K562 (cell line): ENCODE measurements around the gene ABCC1. TPM values are rescaled to one million over a fixed set of nuclear protein-coding genes. Genes with fewer than 3 reads are reported as not detected.

ENCODE experiments used
- ATAC-seq: fragments of 200-7000 bp; cut with Tn5 transposase; 3 replicates; pipeline ENCODE4 v1.9.1; 2020; ENCODE audit warnings: moderate library complexity
- BruUV-seq: library from RNA; stranded (reverse); fragments of 400-500 nt; replicated peaks from 2 replicates; lab custom pipeline; 2021; lab: Mats Ljungman, UMichigan
- CTCF ChIA-PET: fragments of 300-600 bp; formaldehyde crosslinking; extraction: SDS; loops from one replicate; lab custom pipeline; 2021; ENCODE audit warnings: low intra/inter-chr PET ratio; lab: Yijun Ruan, JAX
- POLR2A ChIA-PET: fragments of 300-600, 350-650 bp; sonication (Branson Sonifier 250); formaldehyde crosslinking; extraction: SDS; loops from one replicate; lab custom pipeline; 2021; ENCODE audit warnings: antibody characterized with exemption, inconsistent platforms; lab: Yijun Ruan, JAX
- DNase-seq, 4 experiments: peaks; one replicate each; pipeline versions ENCODE4 v3.0.0 to v3.0.0-alpha.2; 2011 to 2018; ENCODE audit warnings: low spot score in 3 of 4, mixed read lengths in 3 of 4; ENCODE audit errors: extremely low read depth in 1 of 4
- FAIRE-seq: peaks from 2 replicates; lab custom pipeline; 2011; peaks lifted over from hg19 to GRCh38; lab: Jason Lieb, UNC
- H2AFZ ChIP-seq: 2 replicates; pipeline ENCODE4 v1.6.0; 2011; ENCODE audit warnings: low read depth, low read length, control low read depth, inconsistent platforms
- H3K27ac ChIP-seq: fragments of 200-600 bp; 3 replicates; pipeline ENCODE4 v1.8.0; 2011; ENCODE audit warnings: low read depth, mild to moderate bottlenecking, control low read depth, inconsistent platforms, low read length, moderate library complexity, mixed read lengths; ENCODE audit errors: extremely low read depth
- H3K27me3 ChIP-seq, 2 experiments: fragments of 300-600 bp in 1 of 2; 2 replicates in 1 of 2; 3 replicates in 1 of 2; pipeline versions ENCODE4 v1.6.0 to v1.8.0; 2011; ENCODE audit warnings: inconsistent platforms in 2 of 2, low read length in 2 of 2, mild to moderate bottlenecking in 1 of 2, mixed read lengths in 1 of 2, moderate library complexity in 1 of 2; ENCODE audit not compliant: control insufficient read depth in 2 of 2, insufficient read depth in 2 of 2
- H3K36me3 ChIP-seq: fragments of 300-600 bp; 3 replicates; pipeline ENCODE4 v1.8.0; 2011; ENCODE audit warnings: mild to moderate bottlenecking, low read length, inconsistent platforms; ENCODE audit not compliant: control insufficient read depth, insufficient read depth
- H3K4me1 ChIP-seq, 2 experiments: fragments of 200-600 bp in 1 of 2; replicated peaks in 1 of 2; 2 replicates in 1 of 2; 3 replicates in 1 of 2; pipeline versions ENCODE4 v1.5.1 to v1.8.0; 2011; ENCODE audit warnings: inconsistent platforms in 2 of 2, low read length in 2 of 2, mild to moderate bottlenecking in 1 of 2, mixed read lengths in 1 of 2, moderate library complexity in 1 of 2; ENCODE audit not compliant: control insufficient read depth in 2 of 2, insufficient read depth in 2 of 2
- H3K4me2 ChIP-seq: 2 replicates; pipeline ENCODE4 v1.6.1; 2011; ENCODE audit warnings: low read length, control low read depth, inconsistent platforms, mixed read lengths; ENCODE audit not compliant: insufficient read depth
- H3K4me3 ChIP-seq: fragments of 200-600 bp; sonication (generic), shearing (Covaris generic); 2 replicates; pipeline ENCODE4 v1.5.1; 2016; ENCODE audit warnings: control low read depth, inconsistent platforms
- H3K79me2 ChIP-seq: fragments of 200-600 bp; 3 replicates; pipeline ENCODE4 v1.8.0; 2011; ENCODE audit warnings: low read length, inconsistent platforms; ENCODE audit not compliant: control insufficient read depth, insufficient read depth
- H3K9ac ChIP-seq, 2 experiments: 2 replicates each; pipeline versions ENCODE4 v1.6.0 to v1.6.1; 2011; ENCODE audit warnings: low read depth in 2 of 2, low read length in 2 of 2, control low read depth in 1 of 2, inconsistent platforms in 1 of 2, mild to moderate bottlenecking in 1 of 2, mixed read lengths in 1 of 2; ENCODE audit not compliant: insufficient read depth in 1 of 2
- H3K9me1 ChIP-seq: one replicate; pipeline ENCODE4 v1.6.0; 2011; ENCODE audit warnings: inconsistent platforms, mild to moderate bottlenecking, low read length, moderate library complexity; ENCODE audit not compliant: control insufficient read depth, insufficient read depth
- H3K9me3 ChIP-seq: replicated peaks from 2 replicates; pipeline ENCODE4 v1.5.1; 2011; ENCODE audit warnings: low read depth, low read length, inconsistent platforms; ENCODE audit not compliant: control insufficient read depth, insufficient read depth
- H4K20me1 ChIP-seq: replicated peaks from 2 replicates; pipeline ENCODE4 v1.6.1; 2011; ENCODE audit warnings: low read length, inconsistent platforms, mixed read lengths; ENCODE audit not compliant: control insufficient read depth, insufficient read depth
- HMGN3 ChIP-seq: IDR thresholded peaks from 2 replicates; pipeline ENCODE4 v1.6.1; 2011; ENCODE audit warnings: borderline replicate concordance, low read depth, mild to moderate bottlenecking, mixed read lengths, low read length; ENCODE audit not compliant: insufficient read length; ENCODE audit errors: extremely low read depth
- RAD51 ChIP-seq: fragments of 450-650 bp; IDR thresholded peaks from 2 replicates; pipeline ENCODE4 v1.7.1; 2016; ENCODE audit warnings: low read depth, mild to moderate bottlenecking, borderline replicate concordance
- TAF7 ChIP-seq: fragments of 450-650 bp; IDR thresholded peaks from 2 replicates; pipeline ENCODE4 v1.6.1; 2016; ENCODE audit warnings: missing genetic modification characterization, missing compliant biosample characterization
- THRAP3 ChIP-seq: fragments of 450-650 bp; IDR thresholded peaks from 2 replicates; pipeline ENCODE4 v1.6.1; 2016; ENCODE audit warnings: mild to moderate bottlenecking, inconsistent platforms, borderline replicate concordance
- ZNF124 ChIP-seq: sonication (generic); formaldehyde crosslinking; IDR thresholded peaks from 2 replicates; pipeline ENCODE4 v1.8.1; 2022; ENCODE audit warnings: missing genetic modification reagents
- ZNF551 ChIP-seq: fragments of 250-450 bp; sonication (Bioruptor Pico); IDR thresholded peaks from 2 replicates; pipeline ENCODE4 v1.5.0; 2021; ENCODE audit warnings: mild to moderate bottlenecking, moderate library complexity
- WGBS: fragments of 100-300 bp; shearing (Covaris generic); methylation state at CpG from one replicate; pipeline ENCODE4 v1.1.6; 2016; ENCODE audit warnings: low coverage, mixed read lengths; ENCODE audit not compliant: insufficient coverage; ENCODE audit errors: missing lambda C conversion rate; 5-methylcytosine and 5-hydroxymethylcytosine counted together
- in situ Hi-C: fragments of 300-500 bp; cut with MboI; formaldehyde crosslinking; loops from 4 replicates; pipeline ENCODE4 v1.15.0; 2018; ENCODE audit warnings: inconsistent platforms, mixed read lengths
- intact Hi-C: fragments of 100-400 bp; cut with micrococcal nuclease; formaldehyde crosslinking; loops from 2 replicates; pipeline ENCODE4 v1.14.2; 2022
- polyA plus RNA-seq, 8 experiments: library from polyadenylated mRNA; depleted of rRNA in 4 of 8; stranded (reverse) in 5 of 8; unstranded in 3 of 8; fragments of >200 nt; fragmentation: Nextera tagmentation in 2 of 8; fragmentation: Illumina TruSeq in 1 of 8; extraction: Ambion mirVana in 2 of 8; extraction: Trizol in 1 of 8; gene quantifications; 2 replicates each; pipeline versions ENCODE4 v1.2.1 to v1.2.3, GENCODE V29; 2011 to 2014; ENCODE audit warnings: inconsistent platforms in 1 of 8, missing spikeins in 1 of 8
- total RNA-seq, 7 experiments: library from RNA; depleted of rRNA in 6 of 7; stranded (reverse); fragments of >200 nt in 6 of 7; fragmentation: Illumina TruSeq in 2 of 7; extraction: Trizol in 2 of 7; gene quantifications; 2 replicates each; pipeline versions ENCODE4 v1.2.1 to v1.2.3, GENCODE V29; 2011 to 2021; ENCODE audit warnings: low replicate concordance in 1 of 7
- TF ChIP-seq, protein P1 (sequence below): sonication (generic); formaldehyde crosslinking; IDR thresholded peaks from 2 replicates; pipeline ENCODE4 v1.8.1; 2023; ENCODE audit warnings: missing genetic modification reagents, mild to moderate bottlenecking, borderline replicate concordance
- TF ChIP-seq, protein P2 (sequence below): fragments of 450-650 bp; formaldehyde crosslinking; IDR thresholded peaks from 2 replicates; pipeline ENCODE4 v1.4.0; 2020; ENCODE audit warnings: mild to moderate bottlenecking, mixed read lengths

Gene ABCC1
- total and polyA plus RNA-seq, 9 of the 15 experiments (the other 6 are each of a cell fraction or from before 2014, with no cell fraction given): 3.9 to 41.6 (median 10.0) TPM

GRCh38 chr16:16037521-16037920, 88.1 kb downstream of the ABCC1 start (continued):
- TF ChIP-seq, protein P1, sequence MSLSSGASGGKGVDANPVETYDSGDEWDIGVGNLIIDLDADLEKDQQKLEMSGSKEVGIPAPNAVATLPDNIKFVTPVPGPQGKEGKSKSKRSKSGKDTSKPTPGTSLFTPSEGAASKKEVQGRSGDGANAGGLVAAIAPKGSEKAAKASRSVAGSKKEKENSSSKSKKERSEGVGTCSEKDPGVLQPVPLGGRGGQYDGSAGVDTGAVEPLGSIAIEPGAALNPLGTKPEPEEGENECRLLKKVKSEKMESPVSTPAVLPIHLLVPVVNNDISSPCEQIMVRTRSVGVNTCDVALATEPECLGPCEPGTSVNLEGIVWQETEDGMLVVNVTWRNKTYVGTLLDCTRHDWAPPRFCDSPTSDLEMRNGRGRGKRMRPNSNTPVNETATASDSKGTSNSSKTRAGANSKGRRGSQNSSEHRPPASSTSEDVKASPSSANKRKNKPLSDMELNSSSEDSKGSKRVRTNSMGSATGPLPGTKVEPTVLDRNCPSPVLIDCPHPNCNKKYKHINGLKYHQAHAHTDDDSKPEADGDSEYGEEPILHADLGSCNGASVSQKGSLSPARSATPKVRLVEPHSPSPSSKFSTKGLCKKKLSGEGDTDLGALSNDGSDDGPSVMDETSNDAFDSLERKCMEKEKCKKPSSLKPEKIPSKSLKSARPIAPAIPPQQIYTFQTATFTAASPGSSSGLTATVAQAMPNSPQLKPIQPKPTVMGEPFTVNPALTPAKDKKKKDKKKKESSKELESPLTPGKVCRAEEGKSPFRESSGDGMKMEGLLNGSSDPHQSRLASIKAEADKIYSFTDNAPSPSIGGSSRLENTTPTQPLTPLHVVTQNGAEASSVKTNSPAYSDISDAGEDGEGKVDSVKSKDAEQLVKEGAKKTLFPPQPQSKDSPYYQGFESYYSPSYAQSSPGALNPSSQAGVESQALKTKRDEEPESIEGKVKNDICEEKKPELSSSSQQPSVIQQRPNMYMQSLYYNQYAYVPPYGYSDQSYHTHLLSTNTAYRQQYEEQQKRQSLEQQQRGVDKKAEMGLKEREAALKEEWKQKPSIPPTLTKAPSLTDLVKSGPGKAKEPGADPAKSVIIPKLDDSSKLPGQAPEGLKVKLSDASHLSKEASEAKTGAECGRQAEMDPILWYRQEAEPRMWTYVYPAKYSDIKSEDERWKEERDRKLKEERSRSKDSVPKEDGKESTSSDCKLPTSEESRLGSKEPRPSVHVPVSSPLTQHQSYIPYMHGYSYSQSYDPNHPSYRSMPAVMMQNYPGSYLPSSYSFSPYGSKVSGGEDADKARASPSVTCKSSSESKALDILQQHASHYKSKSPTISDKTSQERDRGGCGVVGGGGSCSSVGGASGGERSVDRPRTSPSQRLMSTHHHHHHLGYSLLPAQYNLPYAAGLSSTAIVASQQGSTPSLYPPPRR (CRISPR knock-in tag): no peak
- TF ChIP-seq ZNF551 (CRISPR knock-in tag) (no peak), TAF7 (tag) (no peak)

DNA sequence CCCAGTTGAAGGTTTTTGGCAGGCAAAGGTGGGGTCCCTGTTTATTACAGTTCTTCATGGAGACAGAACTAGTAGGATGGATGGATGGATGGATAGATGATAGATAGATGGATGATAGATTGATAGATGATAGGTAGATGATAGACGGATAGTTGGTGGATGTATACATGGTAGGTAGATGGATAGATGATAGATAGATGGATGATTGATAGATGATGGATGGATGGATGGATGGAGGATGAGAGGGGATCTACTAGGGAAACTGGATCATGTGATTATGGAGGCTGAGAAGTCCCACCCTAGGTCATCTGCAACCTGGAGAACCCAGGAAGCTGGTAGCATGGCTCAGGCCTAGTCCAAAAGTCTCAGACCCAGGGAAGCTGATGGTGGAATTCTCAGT, 88.6 kb downstream of the ABCC1 start:
- H3K4me3 ChIP-seq: no peak overlapping the region
- H3K9ac ChIP-seq: no peak overlapping the region
- H3K4me1 ChIP-seq: peaks cover 0 to 2% of the 10 kb centered on the region in 2 experiments; a peak in 2 of 5 replicates
- TF ChIP-seq HMGN3 (no peak), THRAP3 (no peak), RAD51 (no peak), ZNF124 (CRISPR knock-in tag) (no peak)
- TF ChIP-seq, protein P2, sequence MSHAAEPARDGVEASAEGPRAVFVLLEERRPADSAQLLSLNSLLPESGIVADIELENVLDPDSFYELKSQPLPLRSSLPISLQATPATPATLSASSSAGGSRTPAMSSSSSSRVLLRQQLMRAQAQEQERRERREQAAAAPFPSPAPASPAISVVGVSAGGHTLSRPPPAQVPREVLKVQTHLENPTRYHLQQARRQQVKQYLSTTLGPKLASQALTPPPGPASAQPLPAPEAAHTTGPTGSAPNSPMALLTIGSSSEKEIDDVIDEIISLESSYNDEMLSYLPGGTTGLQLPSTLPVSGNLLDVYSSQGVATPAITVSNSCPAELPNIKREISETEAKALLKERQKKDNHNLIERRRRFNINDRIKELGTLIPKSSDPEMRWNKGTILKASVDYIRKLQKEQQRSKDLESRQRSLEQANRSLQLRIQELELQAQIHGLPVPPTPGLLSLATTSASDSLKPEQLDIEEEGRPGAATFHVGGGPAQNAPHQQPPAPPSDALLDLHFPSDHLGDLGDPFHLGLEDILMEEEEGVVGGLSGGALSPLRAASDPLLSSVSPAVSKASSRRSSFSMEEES (CRISPR knock-in tag): peak; percentile 29; the same call in 1 of the 2 replicates
- H3K9me3 ChIP-seq: no peaks in the 10 kb centered on the region
- peaks cover 70% of the 10 kb centered on the region; the same call in 2 of the 3 replicates for H3K36me3 ChIP-seq
- H3K79me2 ChIP-seq: no peaks in the 10 kb centered on the region
- no peak overlapping the region for H3K27ac ChIP-seq
- CTCF ChIA-PET: no interaction called here
- DNase-seq: no peak
- intact Hi-C loops: no loop called here
- POLR2A ChIA-PET: interaction anchor here (0.7 to 2.4 kb wide), 2 partner anchors 16 to 24 kb away, joined by 5 to 10 read pairs; no protein-coding TSS in a partner anchor
- in situ Hi-C loops: no loop called here
- FAIRE-seq: no peak
- ATAC-seq: no peak
- no peak overlapping the region for H2AFZ ChIP-seq
- peaks cover 4% of the 10 kb centered on the region for H3K9me1 ChIP-seq
- H3K27me3 ChIP-seq: no peaks in the 10 kb centered on the region
- BruUV-seq: no TSS peak
- H4K20me1 ChIP-seq: no peaks in the 10 kb centered on the region
- no peak overlapping the region for H3K4me2 ChIP-seq
- 100% methylated on average over 1 of the region's 1 CpG for WGBS
